Activated CD4-positive, alpha-beta T cell treated with anti-CD3 and anti-CD28 coated beads, Interleukin-2, amount 50 U/mL, for 24 hours (primary cell): ENCODE results near the gene ANGPTL4.
"Not testable (repeated sequence)": the region's sequence is repeated elsewhere in the genome, so short reads cannot be mapped to it uniquely, and the experiment has no call there.

Experiments used
- DNase-seq, 2 donors: peaks; one replicate each; pipeline ENCODE4 v3.0.0-alpha.2; 2020; ENCODE audit warnings: low read depth in 1 of 2, low spot score in 1 of 2

ANGPTL4 gene

DNA sequence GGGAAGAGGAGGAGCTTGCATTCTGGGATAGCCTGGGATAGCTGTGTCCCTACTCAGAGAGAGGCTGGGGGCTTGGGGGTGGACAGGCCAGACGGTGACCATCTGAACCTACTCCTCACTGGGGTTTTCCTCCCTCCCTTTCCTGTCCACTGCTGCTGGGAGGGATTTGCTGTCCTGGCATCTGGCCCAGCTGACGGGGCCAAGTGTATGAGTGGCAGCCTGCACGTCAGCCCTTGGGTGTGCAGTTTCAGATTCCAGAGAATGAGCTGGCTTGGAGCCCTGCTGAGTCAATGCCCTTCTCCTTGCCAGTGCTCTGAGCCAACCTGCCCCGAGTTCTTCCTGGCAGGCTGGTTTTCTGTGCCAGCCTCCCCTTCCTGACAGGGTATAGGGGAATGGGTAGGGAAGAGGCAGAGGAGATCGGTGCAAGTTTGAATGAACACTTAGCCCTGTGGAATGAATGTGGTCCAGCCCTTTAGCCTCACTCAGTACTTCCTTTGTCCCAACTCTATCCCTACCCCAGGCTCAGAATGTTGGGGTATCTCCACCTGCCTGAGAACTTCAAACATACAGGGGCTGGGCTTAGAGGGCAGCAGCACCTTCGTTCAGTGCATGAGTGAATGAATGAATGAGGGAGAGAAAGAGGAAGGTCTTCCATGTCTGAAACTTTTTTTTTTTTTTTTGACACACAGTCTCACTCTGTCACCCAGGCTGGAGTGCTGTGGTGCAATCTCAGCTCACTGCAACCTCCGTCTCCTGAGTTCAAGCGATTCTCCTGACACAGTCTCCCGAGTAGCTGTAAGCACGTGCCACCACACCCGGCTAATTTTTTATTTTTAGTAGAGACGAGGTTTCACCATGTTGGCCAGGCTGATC lies 1.8 kb upstream of the ANGPTL4 start:
- DNase-seq = no peak

DNA sequence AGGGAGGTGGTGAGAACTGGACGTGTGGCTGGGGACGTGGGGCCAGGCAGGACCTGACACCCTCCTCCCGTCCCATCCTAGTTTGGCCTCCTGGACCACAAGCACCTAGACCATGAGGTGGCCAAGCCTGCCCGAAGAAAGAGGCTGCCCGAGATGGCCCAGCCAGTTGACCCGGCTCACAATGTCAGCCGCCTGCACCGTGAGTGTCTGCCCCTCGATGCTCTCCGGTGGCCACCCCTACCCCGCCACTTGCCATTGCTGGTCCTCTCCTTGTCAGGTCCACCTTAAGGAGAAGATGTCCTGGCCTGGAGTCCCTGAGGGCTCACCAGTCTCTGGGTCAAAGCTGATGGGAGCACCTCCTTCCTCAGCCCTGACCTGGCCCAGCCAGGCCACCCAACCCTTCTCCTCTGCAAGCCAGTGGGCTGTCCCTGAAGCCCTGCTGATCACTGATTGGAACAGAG lies 2.2 kb downstream of the ANGPTL4 start:
- no peak for DNase-seq

GRCh38 chr19:8366961-8367326 lies 3.0 kb downstream of the ANGPTL4 start:
- no peak for DNase-seq

GRCh38 chr19:8367327-8368001 lies 3.5 kb downstream of the ANGPTL4 start:
- DNase-seq = no peak

DNA sequence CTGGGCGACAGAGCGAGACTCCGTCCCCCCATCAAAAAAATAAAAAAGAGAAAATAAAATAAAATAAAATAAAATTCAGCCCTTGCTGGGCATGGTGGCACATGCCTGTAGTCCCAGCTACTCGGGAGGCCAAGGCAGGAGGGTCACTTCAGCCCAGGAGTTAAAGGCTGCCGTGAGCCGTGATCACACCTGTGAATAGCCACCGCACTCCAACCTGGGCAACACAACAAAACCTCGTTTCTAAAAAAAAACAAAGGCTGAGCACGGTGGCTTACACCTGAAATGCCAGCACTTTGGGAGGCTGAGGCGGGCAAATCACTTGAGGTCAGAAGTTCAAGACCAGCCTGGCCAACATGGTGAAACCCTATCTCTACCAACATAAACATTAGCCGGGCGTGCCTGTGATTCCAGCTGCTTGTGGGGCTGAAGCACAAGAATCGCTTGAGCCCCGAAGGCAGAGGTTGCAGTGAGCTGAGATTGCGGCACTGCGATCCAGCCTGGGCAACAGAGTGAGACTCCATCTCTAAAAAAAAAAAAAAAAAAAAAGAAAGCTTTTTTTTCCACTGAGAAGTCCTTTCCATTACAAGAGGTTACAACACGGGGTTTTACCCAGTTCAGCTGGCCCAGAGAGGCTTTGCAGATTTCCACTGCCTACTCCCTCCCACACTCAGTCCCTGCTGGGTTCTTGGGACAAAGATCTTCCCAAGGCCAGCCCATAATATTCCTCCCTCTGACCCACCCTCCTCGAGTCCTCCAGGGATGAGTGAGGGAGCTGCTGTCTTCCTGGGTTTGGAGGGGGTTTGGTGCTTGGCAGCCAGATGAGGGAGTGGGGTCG lies 6.4 kb downstream of the ANGPTL4 start:
- DNase-seq = no peak

DNA sequence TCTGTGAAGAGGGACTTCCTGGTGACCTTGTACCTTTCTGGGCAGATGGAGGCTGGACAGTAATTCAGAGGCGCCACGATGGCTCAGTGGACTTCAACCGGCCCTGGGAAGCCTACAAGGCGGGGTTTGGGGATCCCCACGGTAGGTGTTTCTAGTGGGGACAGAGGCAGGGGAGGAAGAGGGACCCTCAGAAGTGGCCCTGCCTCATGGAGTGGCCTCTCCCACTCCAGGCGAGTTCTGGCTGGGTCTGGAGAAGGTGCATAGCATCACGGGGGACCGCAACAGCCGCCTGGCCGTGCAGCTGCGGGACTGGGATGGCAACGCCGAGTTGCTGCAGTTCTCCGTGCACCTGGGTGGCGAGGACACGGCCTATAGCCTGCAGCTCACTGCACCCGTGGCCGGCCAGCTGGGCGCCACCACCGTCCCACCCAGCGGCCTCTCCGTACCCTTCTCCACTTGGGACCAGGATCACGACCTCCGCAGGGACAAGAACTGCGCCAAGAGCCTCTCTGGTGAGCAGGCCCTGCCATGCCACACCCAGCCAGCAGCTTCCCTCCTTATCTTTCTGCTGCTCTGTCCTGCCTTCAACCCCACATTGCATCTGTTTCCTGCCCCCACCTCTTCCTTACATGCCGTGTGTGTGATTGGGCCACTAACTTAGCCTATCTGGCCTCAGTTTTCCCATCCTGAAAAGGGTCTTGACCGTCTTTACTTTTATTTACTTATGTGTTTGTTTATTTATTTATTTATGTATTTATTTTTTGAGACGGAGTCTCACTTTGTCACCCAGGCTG lies 7.3 kb downstream of the ANGPTL4 start:
- DNase-seq = no peak

DNA sequence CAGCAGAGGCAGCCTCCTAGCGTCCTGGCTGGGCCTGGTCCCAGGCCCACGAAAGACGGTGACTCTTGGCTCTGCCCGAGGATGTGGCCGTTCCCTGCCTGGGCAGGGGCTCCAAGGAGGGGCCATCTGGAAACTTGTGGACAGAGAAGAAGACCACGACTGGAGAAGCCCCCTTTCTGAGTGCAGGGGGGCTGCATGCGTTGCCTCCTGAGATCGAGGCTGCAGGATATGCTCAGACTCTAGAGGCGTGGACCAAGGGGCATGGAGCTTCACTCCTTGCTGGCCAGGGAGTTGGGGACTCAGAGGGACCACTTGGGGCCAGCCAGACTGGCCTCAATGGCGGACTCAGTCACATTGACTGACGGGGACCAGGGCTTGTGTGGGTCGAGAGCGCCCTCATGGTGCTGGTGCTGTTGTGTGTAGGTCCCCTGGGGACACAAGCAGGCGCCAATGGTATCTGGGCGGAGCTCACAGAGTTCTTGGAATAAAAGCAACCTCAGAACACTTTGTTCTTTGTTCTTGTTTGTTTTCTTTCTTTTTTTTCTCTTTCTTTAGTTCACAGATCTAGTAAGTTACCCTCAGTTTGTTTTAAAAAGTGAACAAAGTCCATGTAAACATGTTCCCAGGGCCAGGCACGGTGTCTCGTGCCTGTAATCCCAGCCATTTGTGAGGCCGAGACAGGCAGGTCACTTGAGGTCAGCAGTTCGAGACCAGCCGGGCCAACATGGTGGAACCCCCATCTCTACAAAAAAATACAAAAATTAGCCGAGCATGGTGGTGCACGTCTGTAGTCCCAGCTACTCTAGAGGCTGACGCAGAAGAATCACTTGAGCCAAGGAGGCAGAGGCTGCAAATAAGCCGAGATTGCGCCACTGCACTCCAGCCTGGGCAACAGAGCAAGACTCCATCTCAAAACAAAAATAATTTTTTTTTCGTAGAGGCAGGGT lies 10.2 kb downstream of the ANGPTL4 start:
- DNase-seq = no peak

DNA sequence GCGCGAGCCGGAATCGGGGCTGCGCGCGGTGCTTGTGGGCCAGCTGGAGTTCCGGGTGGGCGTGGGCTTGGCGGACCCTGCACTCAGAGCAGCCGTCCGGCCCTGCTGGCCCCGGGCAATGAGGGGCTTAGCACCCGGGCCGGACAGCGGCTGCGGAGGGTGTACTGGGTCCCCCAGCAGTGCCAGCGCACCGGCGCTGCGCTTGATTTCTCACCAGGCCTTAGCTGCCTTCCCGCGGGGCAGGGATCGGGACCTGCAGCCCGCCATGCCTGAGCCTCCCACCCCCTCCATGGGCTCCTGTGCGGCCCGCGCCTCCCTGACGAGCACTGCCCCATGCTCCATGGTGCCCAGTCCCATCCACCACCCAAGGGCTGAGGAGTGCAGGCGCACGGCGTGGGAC lies 11.8 kb downstream of the ANGPTL4 start:
- DNase-seq = not testable (repeated sequence)

- not testable (repeated sequence) for DNase-seq
These were observed 12.5 kb downstream of the ANGPTL4 start for GRCh38 chr19:8376373-8376974.

GRCh38 chr19:8377598-8377997 lies 13.6 kb downstream of the ANGPTL4 start:
- DNase-seq = no peak

DNA sequence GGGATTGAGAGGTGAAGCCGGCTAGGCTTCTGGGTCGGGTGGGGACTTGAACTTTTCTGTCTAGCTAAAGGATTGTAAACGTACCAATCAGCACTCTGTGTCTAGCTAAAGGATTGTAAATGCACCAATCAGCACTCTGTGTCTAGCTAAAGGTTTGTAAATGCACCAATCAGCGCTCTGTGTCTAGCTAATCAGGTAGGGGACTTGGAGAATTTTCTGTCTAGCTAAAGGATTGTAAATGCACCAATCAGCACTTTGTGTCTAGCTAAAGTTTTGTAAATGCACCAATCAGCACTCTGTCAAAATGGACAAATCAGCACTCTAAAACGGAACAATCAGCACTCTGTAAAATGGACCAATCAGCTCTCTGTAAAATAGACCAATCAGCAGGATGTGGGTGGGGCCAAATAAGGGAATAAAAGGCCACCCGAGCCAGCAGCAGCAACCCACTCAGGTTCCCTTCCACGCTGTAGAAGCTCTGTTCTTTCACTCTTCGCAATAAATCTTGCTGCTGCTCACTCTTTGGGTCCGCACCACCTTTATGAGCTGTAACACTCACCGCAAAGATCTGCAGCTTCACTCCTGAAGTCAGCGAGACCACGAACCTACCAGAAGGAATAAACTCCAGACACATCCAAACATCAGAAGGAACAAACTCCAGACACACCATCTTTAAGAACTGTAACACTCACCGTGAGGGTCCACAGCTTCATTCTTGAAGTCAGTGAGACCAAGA lies 15.4 kb downstream of the ANGPTL4 start:
- DNase-seq = not testable (repeated sequence)

- DNase-seq = not testable (repeated sequence)
These were observed 20.6 kb downstream of the ANGPTL4 start for GRCh38 chr19:8384569-8384968.

DNA sequence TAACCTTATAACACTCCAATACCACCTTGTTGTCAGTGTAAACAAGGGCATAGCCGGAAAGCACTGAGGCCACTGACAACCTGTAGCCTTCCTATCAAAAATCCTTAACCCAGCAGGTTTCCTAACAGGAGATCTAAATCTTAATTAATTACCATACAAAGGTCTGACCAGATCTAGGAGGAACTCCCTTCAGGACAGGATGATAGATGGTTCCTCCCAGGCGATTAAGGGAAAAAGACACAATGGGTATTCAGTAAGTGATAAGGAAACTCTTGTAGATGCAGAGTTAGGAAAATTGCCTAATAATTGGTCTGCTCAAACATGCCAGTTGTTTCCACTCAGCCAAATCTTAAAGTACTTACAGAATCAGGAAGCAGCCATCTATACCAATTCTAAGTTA lies 21.1 kb downstream of the ANGPTL4 start:
- not testable (repeated sequence) for DNase-seq

DNA sequence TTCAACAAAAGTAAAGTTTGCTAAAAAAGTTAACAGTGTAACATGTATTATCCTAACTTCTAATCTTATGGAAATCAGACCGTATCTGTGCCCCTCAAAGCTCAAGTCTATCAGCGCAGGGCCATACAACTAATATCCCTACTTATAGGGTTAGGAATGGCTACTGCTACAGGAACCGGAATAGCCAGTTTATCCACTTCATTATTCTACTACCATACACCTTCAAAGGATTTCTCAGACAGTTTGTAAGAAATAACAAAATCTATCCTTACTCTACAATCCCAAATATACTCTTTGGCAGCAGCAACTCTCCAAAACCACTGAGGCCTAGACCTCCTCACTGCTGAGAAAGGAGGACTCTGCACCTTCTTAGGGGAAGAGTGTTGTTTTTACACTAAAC lies 21.6 kb downstream of the ANGPTL4 start:
- not testable (repeated sequence) for DNase-seq

- DNase-seq = not testable (repeated sequence)
These were observed 22.5 kb downstream of the ANGPTL4 start for GRCh38 chr19:8386419-8386818.

DNA sequence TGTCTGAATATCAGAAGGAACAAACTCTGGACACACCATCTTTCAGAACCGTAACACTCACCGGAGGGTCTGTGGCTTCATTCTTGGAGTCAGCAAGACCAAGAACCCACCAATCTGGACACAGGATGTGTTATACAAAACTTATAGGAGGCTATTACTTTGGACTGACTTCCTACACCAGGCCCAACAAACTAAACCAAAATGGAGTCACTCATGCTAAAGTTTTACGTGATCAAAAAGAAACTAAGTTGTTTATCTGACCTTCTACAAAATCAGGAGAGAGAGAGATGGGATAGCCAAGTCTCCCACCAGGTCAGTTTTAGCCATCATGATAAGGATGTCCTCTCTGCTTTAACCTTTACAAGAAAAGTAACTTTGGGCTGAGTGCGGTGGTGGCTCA lies 23.0 kb downstream of the ANGPTL4 start:
- no peak for DNase-seq

GRCh38 chr19:8387688-8388611 lies 24.0 kb downstream of the ANGPTL4 start:
- no peak for DNase-seq

- no peak for DNase-seq
These were observed 24.6 kb downstream of the ANGPTL4 start for GRCh38 chr19:8388612-8388958.
